NCI-H524 treated with DMSO at 0.1 percent for 48 hours (cell line): ENCODE measurements around the gene ARHGAP10.
A peak's percentile ranks its signal among the peaks of the same experiment; 100 is the strongest.

Experiments used
- DNase-seq: peaks from one replicate; lab custom pipeline; 2025; lab: John Stamatoyannopoulos, UW

Gene ARHGAP10

GRCh38 chr4:148030193-148030873 lies 298.4 kb downstream of the ARHGAP10 start:
- DNase-seq: no peak

- DNase-seq: no peak
These were observed 302.9 kb downstream of the ARHGAP10 start for GRCh38 chr4:148034813-148035212.

- no peak for DNase-seq
These were observed 309.9 kb downstream of the ARHGAP10 start for GRCh38 chr4:148041606-148042329.

- DNase-seq: no peak
These were observed 312.4 kb downstream of the ARHGAP10 start for GRCh38 chr4:148044089-148044911.

- no peak for DNase-seq
These were observed 313.0 kb downstream of the ARHGAP10 start for GRCh38 chr4:148044912-148045352.

GRCh38 chr4:148048598-148048997 lies 316.7 kb downstream of the ARHGAP10 start:
- no peak for DNase-seq

- no peak for DNase-seq
These were observed 319.5 kb downstream of the ARHGAP10 start for GRCh38 chr4:148051403-148051802.

GRCh38 chr4:148052448-148052847 lies 320.6 kb downstream of the ARHGAP10 start:
- no peak for DNase-seq

- DNase-seq: peak; percentile 64
These were observed 321.6 kb downstream of the ARHGAP10 start for GRCh38 chr4:148053298-148054003.

- peak; percentile 54 for DNase-seq
These were observed 322.4 kb downstream of the ARHGAP10 start for GRCh38 chr4:148054275-148054674.

GRCh38 chr4:148055844-148056243 lies 324.0 kb downstream of the ARHGAP10 start:
- DNase-seq: no peak

- DNase-seq: no peak
These were observed 325.0 kb downstream of the ARHGAP10 start for GRCh38 chr4:148056879-148057278.

- peak; percentile 31 for DNase-seq
These were observed 325.6 kb downstream of the ARHGAP10 start for GRCh38 chr4:148057516-148057915.

GRCh38 chr4:148057984-148058859 lies 326.3 kb downstream of the ARHGAP10 start:
- DNase-seq: no peak

- DNase-seq: no peak
These were observed 327.8 kb downstream of the ARHGAP10 start for GRCh38 chr4:148059617-148060180.

- DNase-seq: no peak
These were observed 328.6 kb downstream of the ARHGAP10 start for GRCh38 chr4:148060264-148061140.

- no peak for DNase-seq
These were observed 329.2 kb downstream of the ARHGAP10 start for GRCh38 chr4:148061141-148061481.

GRCh38 chr4:148061795-148062194 lies 329.9 kb downstream of the ARHGAP10 start:
- no peak for DNase-seq

- no peak for DNase-seq
These were observed 330.5 kb downstream of the ARHGAP10 start for GRCh38 chr4:148062301-148062950.
